Lower leg skin (tissue), 4 donors: ENCODE data around the gene ATRN. TPM values are rescaled to one million over a fixed set of nuclear protein-coding genes. Genes with fewer than 3 reads are reported as not detected.

Experiments used
- DNase-seq, 2 donors: peaks; one replicate each; pipeline ENCODE4 v3.0.0-alpha.2; 2019; ENCODE audit warnings: low spot score in 2 of 2
- H3K4me3 ChIP-seq: fragments of 200-600 bp; sonication (generic); 2 replicates; pipeline ENCODE4 v1.5.1; 2017; ENCODE audit warnings: mild to moderate bottlenecking, low read depth; ENCODE audit not compliant: poor library complexity, severe bottlenecking
- CTCF ChIP-seq, 3 donors: fragments of 450-650 bp; IDR thresholded peaks; one replicate each; pipeline ENCODE4 v1.5.1; 2016; ENCODE audit warnings: antibody characterized with exemption in 3 of 3, mild to moderate bottlenecking in 3 of 3, moderate library complexity in 2 of 3
- POLR2A ChIP-seq, 2 donors: fragments of 450-650 bp; IDR thresholded peaks; one replicate each; pipeline ENCODE4 v1.6.1; 2016 to 2017; ENCODE audit warnings: antibody characterized with exemption in 2 of 2, mild to moderate bottlenecking in 1 of 2, moderate library complexity in 1 of 2
- WGBS, 2 donors: methylation state at CpG; one replicate each; pipeline ENCODE4 v1.1.5; 2018; 5-methylcytosine and 5-hydroxymethylcytosine counted together
- intact Hi-C: fragments of 100-400 bp; cut with DNase I; formaldehyde crosslinking; loops from one replicate; pipeline ENCODE4 v1.15.0; 2023; ENCODE audit warnings: low total_unique reads
- total RNA-seq, 4 donors: library from RNA; depleted of rRNA; stranded (reverse); fragments of >200 nt; gene quantifications; one replicate each; pipeline ENCODE4 v1.1.0, GENCODE V29; 2016

ATRN gene
- total RNA-seq, 4 donors from 2014 or later, result 18.2 to 34.6 (median 28.4) TPM

DNA sequence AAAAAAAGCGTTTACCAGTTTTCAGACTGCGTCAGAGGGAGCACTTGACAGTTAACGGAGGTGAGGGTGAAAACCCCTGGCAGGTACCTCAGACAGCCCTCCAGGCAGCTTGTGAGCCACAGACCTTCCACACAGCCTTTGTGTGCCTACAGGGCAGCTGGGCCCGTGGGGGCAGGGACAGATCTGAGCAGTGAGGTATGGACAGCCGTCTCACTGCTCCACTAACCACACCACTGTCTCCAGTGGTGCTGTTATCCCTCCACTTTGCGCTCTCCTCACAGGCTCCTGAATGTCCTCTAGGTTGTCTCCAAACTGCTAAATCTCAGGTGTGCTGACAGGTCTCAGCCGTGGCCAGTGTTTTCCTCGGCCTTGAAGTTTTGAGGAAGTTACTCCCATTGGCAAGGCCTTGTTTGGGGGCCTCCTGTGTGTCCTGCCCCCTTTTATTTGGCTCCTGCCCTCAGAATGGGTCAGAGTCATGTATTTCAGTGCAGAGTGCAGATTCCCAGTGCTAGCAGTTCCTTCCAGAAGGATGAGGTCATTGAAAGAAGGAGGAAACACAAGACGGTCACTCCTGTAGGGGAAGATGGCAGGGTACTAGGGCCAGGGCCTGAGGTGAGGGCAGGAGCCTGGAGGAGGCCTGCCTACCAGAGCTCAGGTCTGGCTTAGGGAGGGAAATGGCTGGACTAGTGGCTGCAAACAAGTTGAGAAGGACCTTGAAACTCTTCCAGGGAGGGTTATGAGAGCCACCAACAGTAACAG, 180.6 kb downstream of the ATRN start:
- no peak for TF ChIP-seq POLR2A (IDR thresholded peaks at IDR 0.05)
- TF ChIP-seq CTCF (IDR thresholded peaks at IDR 0.05), result no peak
- DNase-seq, result peak in 1 of 2 donors; percentile 60
- 90 to 92% methylated on average over 9 of the region's 9 CpGs for WGBS, 2 donors
- H3K4me3 ChIP-seq, result no peak overlapping the region
- intact Hi-C loops, result no loop called here

DNA sequence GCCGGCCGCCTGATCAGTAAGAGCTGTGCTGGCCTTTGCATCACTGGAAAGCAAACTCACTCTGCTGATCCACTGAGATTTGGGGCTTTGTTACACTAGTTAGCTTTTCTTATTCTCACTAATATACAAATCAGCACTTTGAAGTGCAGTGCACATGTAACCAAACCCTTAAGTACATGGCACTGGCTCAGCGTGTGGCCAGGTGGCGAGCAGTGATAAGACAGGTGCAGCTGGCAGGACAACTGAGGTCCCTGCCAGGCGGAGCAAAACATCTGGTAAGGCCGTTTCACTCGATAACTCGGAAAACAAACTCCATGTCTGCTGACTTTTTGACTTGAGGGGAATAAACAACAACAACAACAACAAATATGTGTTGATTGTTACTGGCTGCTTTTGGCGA, 181.4 kb downstream of the ATRN start:
- WGBS, 2 donors, result 95 to 97% methylated on average over 9 of the region's 9 CpGs
- DNase-seq, result peak in 1 of 2 donors; percentile 43
- intact Hi-C loops, result no loop called here
- H3K4me3 ChIP-seq, result no peak overlapping the region
- TF ChIP-seq POLR2A (IDR thresholded peaks at IDR 0.05) (no peak), CTCF (IDR thresholded peaks at IDR 0.05) (no peak)

- DNase-seq, result peak in 1 of 2 donors; percentile 60
- TF ChIP-seq POLR2A (IDR thresholded peaks at IDR 0.05) (no peak), CTCF (IDR thresholded peaks at IDR 0.05) (no peak)
- H3K4me3 ChIP-seq, result no peak overlapping the region
- 77 to 84% methylated on average over 10 of the region's 10 CpGs for whole genome bisulfite sequencing, 2 donors
- intact Hi-C loops, result no loop called here
These were observed 182.1 kb downstream of the ATRN start for GRCh38 chr20:3652676-3653596.

DNA sequence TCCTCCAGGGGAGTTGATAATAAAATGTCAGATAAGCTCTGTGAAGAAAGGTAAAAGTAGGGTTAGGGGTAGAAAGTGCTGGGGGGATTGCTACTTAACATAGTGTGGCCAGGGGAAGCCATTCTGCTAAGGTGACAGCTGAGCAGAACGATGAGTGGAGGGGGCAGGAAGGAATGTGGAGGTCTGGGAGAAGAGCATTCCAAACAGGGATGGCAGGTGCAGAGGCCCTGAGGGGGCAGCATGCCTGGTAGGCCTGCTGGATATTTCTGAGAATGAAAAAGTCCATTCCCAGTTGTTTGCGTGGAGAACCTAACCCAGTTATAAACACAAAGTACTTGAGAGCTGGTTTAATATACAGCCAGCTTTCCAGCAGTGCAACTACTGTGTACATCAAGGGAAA, 183.1 kb downstream of the ATRN start:
- H3K4me3 ChIP-seq, result no peak overlapping the region
- TF ChIP-seq CTCF (IDR thresholded peaks at IDR 0.05) (no peak), POLR2A (IDR thresholded peaks at IDR 0.05) (no peak)
- peak in 1 of 2 donors; percentile 7 for DNase-seq
- whole genome bisulfite sequencing, 2 donors, result 47 to 64% methylated on average over 2 of the region's 2 CpGs
- intact Hi-C loops, result no loop called here

DNA sequence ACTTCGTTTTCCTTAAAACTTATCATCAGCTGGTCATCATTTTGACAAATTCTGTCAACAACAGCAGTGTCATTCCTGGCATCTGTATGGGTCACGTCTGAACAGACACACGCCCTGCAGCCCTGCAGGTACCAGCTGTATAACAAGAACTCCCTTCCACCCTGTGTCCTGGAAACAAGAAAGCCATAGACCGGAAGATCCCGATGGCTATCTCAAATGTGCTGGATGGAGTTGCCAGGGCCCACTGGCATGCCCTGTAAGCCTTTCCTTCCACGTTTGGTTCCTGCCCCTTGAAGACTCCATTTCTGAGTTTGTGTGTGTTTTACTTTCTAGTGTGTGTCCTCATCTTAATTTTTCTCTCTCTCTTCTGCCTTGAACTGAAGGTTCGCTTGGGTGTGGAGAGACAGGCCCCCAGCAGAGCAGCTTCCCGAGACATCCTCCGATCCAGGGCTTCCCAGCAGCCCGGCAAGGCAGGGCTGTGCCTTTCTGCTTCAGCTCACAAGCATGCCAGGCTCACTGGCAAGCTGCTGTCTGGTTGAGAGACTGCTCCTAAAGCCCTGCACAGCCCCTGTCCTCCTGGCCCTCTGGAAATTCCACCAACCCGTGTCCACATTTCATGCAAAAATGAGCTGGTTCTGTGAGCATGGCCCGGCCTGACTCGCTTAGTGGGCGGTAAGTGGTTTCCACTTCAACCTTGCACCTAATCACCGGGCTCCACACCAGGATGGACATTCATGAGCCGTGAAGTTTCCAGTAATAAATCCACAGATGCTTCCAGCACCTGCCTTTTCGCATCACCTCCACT, 183.7 kb downstream of the ATRN start:
- H3K4me3 ChIP-seq, result no peak overlapping the region
- WGBS, 2 donors, result 72 to 74% methylated on average over 17 of the region's 17 CpGs
- intact Hi-C loops, result no loop called here
- TF ChIP-seq POLR2A (IDR thresholded peaks at IDR 0.05) (no peak), CTCF (IDR thresholded peaks at IDR 0.05) (no peak)
- DNase-seq, result peak in 1 of 2 donors; percentile 26
